ENCODE measurements around the gene SYNE2. TPM values are rescaled to one million over a fixed set of nuclear protein-coding genes. Genes with fewer than 3 reads are reported as not detected.

SYNE2 gene
- total RNA-seq, 1 donor from 2014 or later, result 105 TPM

DNA sequence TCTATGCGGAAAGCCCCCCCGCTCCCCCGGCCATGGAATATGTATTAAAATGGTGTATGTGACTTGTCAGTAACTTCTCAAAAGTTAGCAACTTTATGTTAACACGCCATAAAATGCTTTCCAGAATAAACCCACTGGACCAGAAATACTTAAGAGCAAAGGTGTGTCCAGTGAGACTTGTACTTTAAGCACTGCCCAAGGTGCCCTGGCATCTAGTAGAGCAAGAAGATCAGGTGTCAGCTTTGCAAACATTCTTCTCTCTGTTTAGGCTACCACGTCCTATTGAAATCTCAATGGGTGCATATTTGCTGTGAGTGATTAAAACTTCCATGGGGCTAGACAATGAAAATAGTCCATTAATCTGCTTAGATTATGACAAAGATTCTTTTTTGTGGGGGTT lies 240.1 kb downstream of the SYNE2 start:
- no peak overlapping the region for H3K27ac ChIP-seq
- H3K79me2 ChIP-seq (ENCODE audit: low read depth), result no peaks in the 10 kb centered on the region
- H3K27me3 ChIP-seq, result no peaks in the 10 kb centered on the region
- H3K36me3 ChIP-seq, result peaks cover 4% of the 10 kb centered on the region
- H3F3A ChIP-seq (ENCODE audit: low read depth), result peaks cover 4% of the 10 kb centered on the region
- H2AFZ ChIP-seq (replicated peaks), result no peak overlapping the region
- TF ChIP-seq EZH2phosphoT487 (IDR thresholded peaks at IDR 0.05) (no peak), EZH2 (IDR thresholded peaks at IDR 0.05) (no peak)
- TF ChIP-seq, protein P1, sequence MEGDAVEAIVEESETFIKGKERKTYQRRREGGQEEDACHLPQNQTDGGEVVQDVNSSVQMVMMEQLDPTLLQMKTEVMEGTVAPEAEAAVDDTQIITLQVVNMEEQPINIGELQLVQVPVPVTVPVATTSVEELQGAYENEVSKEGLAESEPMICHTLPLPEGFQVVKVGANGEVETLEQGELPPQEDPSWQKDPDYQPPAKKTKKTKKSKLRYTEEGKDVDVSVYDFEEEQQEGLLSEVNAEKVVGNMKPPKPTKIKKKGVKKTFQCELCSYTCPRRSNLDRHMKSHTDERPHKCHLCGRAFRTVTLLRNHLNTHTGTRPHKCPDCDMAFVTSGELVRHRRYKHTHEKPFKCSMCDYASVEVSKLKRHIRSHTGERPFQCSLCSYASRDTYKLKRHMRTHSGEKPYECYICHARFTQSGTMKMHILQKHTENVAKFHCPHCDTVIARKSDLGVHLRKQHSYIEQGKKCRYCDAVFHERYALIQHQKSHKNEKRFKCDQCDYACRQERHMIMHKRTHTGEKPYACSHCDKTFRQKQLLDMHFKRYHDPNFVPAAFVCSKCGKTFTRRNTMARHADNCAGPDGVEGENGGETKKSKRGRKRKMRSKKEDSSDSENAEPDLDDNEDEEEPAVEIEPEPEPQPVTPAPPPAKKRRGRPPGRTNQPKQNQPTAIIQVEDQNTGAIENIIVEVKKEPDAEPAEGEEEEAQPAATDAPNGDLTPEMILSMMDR (IDR thresholded peaks at IDR 0.05), result no peak
- H3K9ac ChIP-seq, result no peak overlapping the region
- Mint-ChIP-seq H3K27ac (no peak overlapping the region), H3K4me3 (no peak overlapping the region), H3K36me3 (peaks cover 16% of the 10 kb centered on the region), H3K9me3 (no peaks in the 10 kb centered on the region), H3K27me3 (ENCODE audit: insufficient read depth, low read depth) (peaks cover 2% of the 10 kb centered on the region), H3K4me1 (peaks cover 10% of the 10 kb centered on the region)
- peaks cover 9% of the 10 kb centered on the region for H4K20me1 ChIP-seq (ENCODE audit: low read depth)
- no peaks in the 10 kb centered on the region for H3K9me3 ChIP-seq (ENCODE audit: low read depth)
- no peak overlapping the region for H3K4me2 ChIP-seq
- peaks cover 23% of the 10 kb centered on the region for H3K4me1 ChIP-seq
- no peak for DNase-seq (ENCODE audit: low spot score)
- no peak overlapping the region for H3K4me3 ChIP-seq

DNA sequence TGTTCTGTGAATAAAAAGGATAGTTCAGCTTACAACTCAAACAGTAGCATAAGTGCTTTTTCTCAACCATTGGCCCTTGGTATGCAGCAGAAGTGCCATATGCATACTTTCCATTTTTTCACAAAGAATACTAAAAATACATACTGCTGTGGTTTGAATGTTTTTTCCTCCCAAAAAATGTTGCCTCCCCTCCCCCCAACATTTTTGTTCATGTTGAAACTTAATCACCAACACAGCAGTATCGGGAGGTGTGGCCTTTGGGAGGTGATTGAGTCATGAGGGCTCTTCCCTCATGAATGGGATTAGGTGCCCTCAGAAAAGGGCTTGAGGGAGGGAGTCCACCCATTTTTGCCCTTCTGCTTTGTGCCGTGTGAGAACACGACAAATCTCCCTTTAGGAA lies 242.8 kb downstream of the SYNE2 start:
- H3K4me2 ChIP-seq, result no peak overlapping the region
- H3K27me3 ChIP-seq, result no peaks in the 10 kb centered on the region
- Mint-ChIP-seq H3K27ac (no peak overlapping the region), H3K4me3 (no peak overlapping the region), H3K9me3 (no peaks in the 10 kb centered on the region), H3K4me1 (no peaks in the 10 kb centered on the region), H3K27me3 (ENCODE audit: insufficient read depth, low read depth) (peaks cover 2% of the 10 kb centered on the region), H3K36me3 (peaks cover 26% of the 10 kb centered on the region)
- H3K9me3 ChIP-seq (ENCODE audit: low read depth), result no peaks in the 10 kb centered on the region
- H3K4me3 ChIP-seq, result no peak overlapping the region
- DNase-seq (ENCODE audit: low spot score), result no peak
- peaks cover 12% of the 10 kb centered on the region for H3K4me1 ChIP-seq
- H3F3A ChIP-seq (ENCODE audit: low read depth), result no peaks in the 10 kb centered on the region
- H3K36me3 ChIP-seq, result peaks cover 4% of the 10 kb centered on the region
- H3K9ac ChIP-seq, result no peak overlapping the region
- H4K20me1 ChIP-seq (ENCODE audit: low read depth), result no peaks in the 10 kb centered on the region
- no peak overlapping the region for H3K27ac ChIP-seq
- no peak for TF ChIP-seq EZH2 (IDR thresholded peaks at IDR 0.05)
- TF ChIP-seq, protein P1 (IDR thresholded peaks at IDR 0.05), result no peak
- no peak for TF ChIP-seq EZH2phosphoT487 (IDR thresholded peaks at IDR 0.05)
- no peaks in the 10 kb centered on the region for H3K79me2 ChIP-seq (ENCODE audit: low read depth)
- H2AFZ ChIP-seq (replicated peaks), result no peak overlapping the region

DNA sequence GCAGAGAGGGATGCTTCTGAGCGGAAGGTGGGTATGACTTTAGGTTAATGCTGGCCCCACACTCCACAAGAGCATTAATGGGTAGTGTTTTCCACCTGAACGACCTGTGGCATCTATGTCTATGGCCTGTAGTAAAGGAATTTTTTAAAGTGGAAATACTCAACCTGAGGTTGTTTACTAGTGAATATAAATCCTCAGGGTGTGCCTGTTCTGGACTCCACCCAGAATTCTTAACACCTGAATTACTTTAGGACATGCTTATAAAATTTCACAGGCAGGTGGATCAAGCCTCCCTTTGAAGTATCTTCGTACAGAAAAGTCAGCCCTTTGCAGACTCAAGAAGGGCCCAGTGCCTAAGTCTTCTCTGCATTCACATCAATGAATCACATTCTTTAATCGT lies 245.3 kb downstream of the SYNE2 start:
- H3K36me3 ChIP-seq, result no peaks in the 10 kb centered on the region
- H3K27ac ChIP-seq, result no peak overlapping the region
- H3K4me3 ChIP-seq, result no peak overlapping the region
- H3K4me1 ChIP-seq, result peaks cover 12% of the 10 kb centered on the region
- no peak overlapping the region for H2AFZ ChIP-seq (replicated peaks)
- H3K36me3 Mint-ChIP-seq, result peaks cover 29% of the 10 kb centered on the region
- H3K27me3 Mint-ChIP-seq (ENCODE audit: insufficient read depth, low read depth), result peaks cover 2% of the 10 kb centered on the region
- no peaks in the 10 kb centered on the region for H3K9me3 Mint-ChIP-seq
- no peaks in the 10 kb centered on the region for H4K20me1 ChIP-seq (ENCODE audit: low read depth)
- DNase-seq (ENCODE audit: low spot score), result no peak
- H3K9me3 ChIP-seq (ENCODE audit: low read depth), result no peaks in the 10 kb centered on the region
- no peaks in the 10 kb centered on the region for H3K4me1 Mint-ChIP-seq
- H3K4me2 ChIP-seq, result no peak overlapping the region
- H3K79me2 ChIP-seq (ENCODE audit: low read depth), result no peaks in the 10 kb centered on the region
- H3K27ac Mint-ChIP-seq, result no peak overlapping the region
- TF ChIP-seq, protein P1 (IDR thresholded peaks at IDR 0.05), result no peak
- TF ChIP-seq EZH2 (IDR thresholded peaks at IDR 0.05), result no peak
- no peak for TF ChIP-seq EZH2phosphoT487 (IDR thresholded peaks at IDR 0.05)
- H3K4me3 Mint-ChIP-seq, result no peak overlapping the region
- H3K27me3 ChIP-seq, result no peaks in the 10 kb centered on the region
- H3F3A ChIP-seq (ENCODE audit: low read depth), result no peaks in the 10 kb centered on the region
- no peak overlapping the region for H3K9ac ChIP-seq

All from neural progenitor cell (in vitro differentiated cells).